ENCODE measurements around the gene WDR7. TPM values are rescaled to one million over a fixed set of nuclear protein-coding genes. Genes with fewer than 3 reads are reported as not detected.

WDR7 gene
- total RNA-seq, 1 experiment from 2014 or later: 11.5 TPM

DNA sequence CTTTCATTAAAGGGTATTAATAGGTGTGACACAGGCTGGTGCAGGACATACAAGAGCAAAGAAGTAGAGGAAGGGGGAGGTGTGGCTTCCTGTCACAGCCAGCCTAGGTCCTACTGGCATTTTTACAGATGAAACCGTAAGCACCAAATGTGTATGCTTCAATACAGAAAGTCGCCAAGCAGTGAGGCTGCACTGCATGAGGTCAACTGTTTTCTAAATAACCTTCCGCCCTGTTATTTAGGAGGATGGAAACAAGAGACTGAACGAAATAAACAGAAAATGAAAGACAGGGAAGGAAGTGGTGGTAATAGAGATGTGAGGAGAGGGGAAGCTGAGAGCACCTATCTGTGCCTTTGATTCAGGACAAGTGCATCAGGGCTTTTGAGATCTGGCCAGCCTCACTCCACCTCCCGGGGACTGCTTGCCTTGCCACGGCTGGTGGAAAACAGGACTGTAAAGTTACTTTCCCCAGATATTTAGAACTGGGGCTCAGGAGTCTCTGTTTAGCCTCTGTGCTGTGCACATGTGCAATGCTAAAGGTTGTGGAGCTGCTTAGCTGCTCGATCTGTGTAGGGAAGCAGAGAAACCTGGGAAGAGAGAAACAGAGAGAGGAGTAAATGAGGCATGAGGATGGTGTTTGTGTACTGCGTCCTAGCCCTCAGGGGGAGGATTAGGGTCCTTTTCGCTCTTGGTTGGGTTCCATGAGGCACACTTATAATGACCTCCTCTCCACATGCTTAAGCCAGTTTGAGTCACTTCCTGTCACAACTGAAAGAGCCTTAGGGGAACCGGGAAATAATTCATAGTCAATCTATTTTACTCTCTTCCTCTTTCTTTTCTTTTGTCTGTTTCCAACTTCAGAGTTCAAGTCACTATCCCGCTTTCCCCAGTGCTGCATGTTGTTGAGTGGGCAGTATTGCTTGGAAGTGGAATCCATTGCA, 433.4 kb downstream of the WDR7 start:
- Histone ChIP-seq H3K9me3 (ENCODE audit: control insufficient read depth in 1 of 2, insufficient read depth in 1 of 2, low read depth in 1 of 2, low read length in 2 of 2) (no peaks in the 10 kb centered on the region), H3K79me2 (ENCODE audit: insufficient read depth, low read length) (no peaks in the 10 kb centered on the region), H3K4me2 (ENCODE audit: low read length) (no peak overlapping the region), H4K20me1 (ENCODE audit: insufficient read depth) (no peaks in the 10 kb centered on the region), H3K4me1 (ENCODE audit: control insufficient read depth in 1 of 2, insufficient read depth in 2 of 2, low read length in 2 of 2) (peaks cover 2 to 14% of the 10 kb centered on the region in 2 experiments; a peak in 3 of 4 replicates), H3K27ac (ENCODE audit: low read depth, low read length) (no peak overlapping the region), H3K27me3 (ENCODE audit: insufficient read depth, low read length) (0 out of 2 replicates have a peak, but pooled peaks cover 17% of the 10 kb centered on the region), H2AFZ (ENCODE audit: low read depth, low read length, poor library complexity, severe bottlenecking) (no peak overlapping the region), H3K36me3 (ENCODE audit: control insufficient read depth in 1 of 2, insufficient read depth in 2 of 2, low read length in 2 of 2) (no peaks in the 10 kb centered on the region), H3K9me2 (ENCODE audit: insufficient read depth) (no peaks in the 10 kb centered on the region), H3K9ac (ENCODE audit: low read length) (no peak overlapping the region), H3K4me3 (replicated peaks in 1 of 2; ENCODE audit: low read depth in 1 of 2, low read length in 2 of 2) (no peak overlapping the region)
- no peak for ATAC-seq
- ChIA-PET POLR2A (no interaction called here), RAD21 (ENCODE audit: low non-redundant PET in 1 of 2, low total read pairs in 2 of 2, uncharacterized antibody in 2 of 2, unreplicated experiment in 2 of 2) (no interaction called here), CTCF (no interaction called here)
- no peak for TF ChIP-seq JUND (IDR thresholded peaks at IDR 0.05)
- TF ChIP-seq YY1 (IDR thresholded peaks at IDR 0.05; ENCODE audit: extremely low read depth, insufficient replicate concordance, low read depth, low read length): no peak
- TF ChIP-seq EGR1 (IDR thresholded peaks at IDR 0.05; ENCODE audit: low read depth): no peak
- no peak for TF ChIP-seq REST (IDR thresholded peaks at IDR 0.05; ENCODE audit: low read depth)
- TF ChIP-seq ELF1 (IDR thresholded peaks at IDR 0.05; ENCODE audit: borderline replicate concordance, low read depth): no peak
- TF ChIP-seq, protein P1, sequence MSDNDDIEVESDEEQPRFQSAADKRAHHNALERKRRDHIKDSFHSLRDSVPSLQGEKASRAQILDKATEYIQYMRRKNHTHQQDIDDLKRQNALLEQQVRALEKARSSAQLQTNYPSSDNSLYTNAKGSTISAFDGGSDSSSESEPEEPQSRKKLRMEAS (IDR thresholded peaks at IDR 0.05): no peak
- TF ChIP-seq, protein P2, sequence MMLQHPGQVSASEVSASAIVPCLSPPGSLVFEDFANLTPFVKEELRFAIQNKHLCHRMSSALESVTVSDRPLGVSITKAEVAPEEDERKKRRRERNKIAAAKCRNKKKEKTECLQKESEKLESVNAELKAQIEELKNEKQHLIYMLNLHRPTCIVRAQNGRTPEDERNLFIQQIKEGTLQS (IDR thresholded peaks at IDR 0.05): no peak
- intact Hi-C loops (cut with micrococcal nuclease): no loop called here
- DNase-seq (ENCODE audit: low read depth, low spot score): no peak
- no TSS peak for BruUV-seq (replicated peaks)
